Measurements from ENCODE around the gene CCL22.

- TF ChIP-seq CTCF (IDR thresholded peaks at IDR 0.05) (no peak), POLR2AphosphoS5 (IDR thresholded peaks at IDR 0.05) (no peak), POLR2A (IDR thresholded peaks at IDR 0.05) (no peak)
Observed at GRCh38 chr16:57347858-57348257, 10.7 kb upstream of the CCL22 start.

Measured in prostate gland (tissue), 2 donors.